Glutamatergic neuron (in vitro differentiated cells): ENCODE measurements around the gene CASK. TPM values are rescaled to one million over a fixed set of nuclear protein-coding genes. Genes with fewer than 3 reads are reported as not detected.

Experiments used
- DNase-seq: peaks from one replicate; pipeline ENCODE4 v3.0.0; 2022
- H3K27ac Mint-ChIP-seq: one replicate; pipeline ENCODE4 v1.8.0; 2020; ENCODE audit warnings: mild to moderate bottlenecking, mixed read lengths, inconsistent platforms; ENCODE audit not compliant: unreplicated experiment
- H3K27me3 Mint-ChIP-seq: one replicate; pipeline ENCODE4 v1.8.0; 2020; ENCODE audit warnings: mild to moderate bottlenecking, moderate library complexity, mixed read lengths, inconsistent platforms; ENCODE audit not compliant: unreplicated experiment
- H3K36me3 Mint-ChIP-seq: one replicate; pipeline ENCODE4 v1.8.0; 2020; ENCODE audit warnings: mild to moderate bottlenecking, mixed read lengths, inconsistent platforms; ENCODE audit not compliant: unreplicated experiment
- H3K4me1 Mint-ChIP-seq: one replicate; pipeline ENCODE4 v1.8.0; 2020; ENCODE audit warnings: mild to moderate bottlenecking, low read depth, mixed read lengths, inconsistent platforms; ENCODE audit not compliant: unreplicated experiment
- H3K4me3 Mint-ChIP-seq: one replicate; pipeline ENCODE4 v1.8.0; 2020; ENCODE audit warnings: mild to moderate bottlenecking, mixed read lengths, inconsistent platforms; ENCODE audit not compliant: unreplicated experiment
- H3K9me3 Mint-ChIP-seq: one replicate; pipeline ENCODE4 v1.8.0; 2020; ENCODE audit warnings: mild to moderate bottlenecking, moderate library complexity, mixed read lengths, inconsistent platforms; ENCODE audit not compliant: unreplicated experiment
- CTCF ChIP-seq: fragments of 200-600 bp; sonication (generic); IDR thresholded peaks from one replicate; pipeline ENCODE4 v1.5.0; 2021; ENCODE audit not compliant: partially characterized antibody, unreplicated experiment
- total RNA-seq: library from RNA; stranded (reverse); fragmentation: NEBNext Ultra II Directional; extraction: Animal tissue kit (Norgen Biotek cat#: 25700); gene quantifications from one replicate; pipeline ENCODE4 v1.2.1, GENCODE V29; 2021; ENCODE audit not compliant: unreplicated experiment

Gene CASK
- total RNA-seq, 1 donor from 2014 or later = 173 TPM

- no peak for DNase-seq
- H3K9me3 Mint-ChIP-seq = peaks cover 3% of the 10 kb centered on the region
- H3K27ac Mint-ChIP-seq = no peak overlapping the region
- peaks cover 3% of the 10 kb centered on the region for H3K27me3 Mint-ChIP-seq
- H3K4me3 Mint-ChIP-seq = no peak overlapping the region
- H3K4me1 Mint-ChIP-seq = no peaks in the 10 kb centered on the region
- no peaks in the 10 kb centered on the region for H3K36me3 Mint-ChIP-seq
- no peak for TF ChIP-seq CTCF
Observed at GRCh38 chrX:41808047-41808446, 115.3 kb downstream of the CASK start.

- peaks cover 4% of the 10 kb centered on the region for H3K4me1 Mint-ChIP-seq
- no peak overlapping the region for H3K4me3 Mint-ChIP-seq
- H3K36me3 Mint-ChIP-seq = no peaks in the 10 kb centered on the region
- H3K27ac Mint-ChIP-seq = no peak overlapping the region
- H3K9me3 Mint-ChIP-seq = peaks cover 3% of the 10 kb centered on the region
- H3K27me3 Mint-ChIP-seq = peaks cover 3% of the 10 kb centered on the region
- no peak for DNase-seq
- no peak for TF ChIP-seq CTCF
Observed at GRCh38 chrX:41802958-41803357, 120.4 kb downstream of the CASK start.

- Mint-ChIP-seq H3K4me1 (peaks cover 6% of the 10 kb centered on the region), H3K4me3 (no peak overlapping the region), H3K9me3 (peaks cover 3% of the 10 kb centered on the region), H3K27ac (no peak overlapping the region), H3K36me3 (no peaks in the 10 kb centered on the region), H3K27me3 (peaks cover 3% of the 10 kb centered on the region)
- no peak for TF ChIP-seq CTCF
- DNase-seq = no peak
Observed at GRCh38 chrX:41799661-41800060, 123.7 kb downstream of the CASK start.

GRCh38 chrX:41796577-41796976, 126.8 kb downstream of the CASK start:
- peaks cover 1% of the 10 kb centered on the region for H3K9me3 Mint-ChIP-seq
- H3K4me1 Mint-ChIP-seq = peaks cover 6% of the 10 kb centered on the region
- no peak overlapping the region for H3K27ac Mint-ChIP-seq
- no peak overlapping the region for H3K4me3 Mint-ChIP-seq
- no peaks in the 10 kb centered on the region for H3K36me3 Mint-ChIP-seq
- no peaks in the 10 kb centered on the region for H3K27me3 Mint-ChIP-seq
- TF ChIP-seq CTCF = no peak
- no peak for DNase-seq

GRCh38 chrX:41796046-41796445, 127.3 kb downstream of the CASK start:
- Mint-ChIP-seq H3K9me3 (peaks cover 1% of the 10 kb centered on the region), H3K27me3 (no peaks in the 10 kb centered on the region), H3K27ac (no peak overlapping the region), H3K4me1 (peaks cover 6% of the 10 kb centered on the region), H3K36me3 (no peaks in the 10 kb centered on the region), H3K4me3 (no peak overlapping the region)
- TF ChIP-seq CTCF = no peak
- no peak for DNase-seq
